ENCODE data around the gene RNF227.

DNA sequence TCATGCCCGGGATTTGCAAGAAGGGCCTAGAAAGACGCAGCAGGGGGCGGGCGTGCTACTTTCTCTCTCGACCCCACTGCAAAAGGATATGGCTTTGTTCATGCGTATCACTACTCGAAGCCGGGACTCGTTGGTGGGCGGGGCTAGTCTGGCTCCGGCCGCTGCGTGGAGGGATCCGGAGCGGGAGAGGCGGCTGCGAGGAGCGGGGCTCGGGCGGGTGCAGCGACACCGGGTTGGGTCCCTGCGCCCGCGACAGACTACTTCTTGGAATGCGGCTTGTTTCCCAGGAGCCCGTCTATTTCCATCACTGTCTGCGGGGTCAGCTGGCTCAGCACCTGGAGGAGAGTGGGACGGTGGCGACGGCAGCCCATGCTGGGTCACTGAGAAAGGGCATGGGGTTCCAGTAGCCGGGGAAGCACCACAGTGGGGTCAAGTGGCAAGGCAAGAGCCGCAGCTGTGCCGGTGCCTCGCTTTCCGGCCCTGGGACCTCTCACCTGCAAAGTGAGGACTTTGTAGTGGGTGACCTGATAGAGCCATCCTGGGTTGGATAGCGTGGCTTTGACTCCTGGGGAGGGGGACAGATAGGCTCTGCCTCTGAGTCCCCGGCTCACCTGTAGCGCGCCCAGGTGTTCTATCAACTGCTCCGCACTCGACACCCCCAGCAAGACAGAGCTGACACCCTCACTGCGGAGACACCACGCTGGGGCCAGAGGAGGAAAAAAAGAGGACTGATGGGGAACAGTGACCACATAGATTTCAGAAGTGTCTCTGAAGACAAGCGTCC lies 6.9 kb upstream of the RNF227 start:
- TF ChIP-seq EZH2 (IDR thresholded peaks at IDR 0.05; ENCODE audit: low read length, unreplicated experiment): no peak
- TF ChIP-seq, protein P1, sequence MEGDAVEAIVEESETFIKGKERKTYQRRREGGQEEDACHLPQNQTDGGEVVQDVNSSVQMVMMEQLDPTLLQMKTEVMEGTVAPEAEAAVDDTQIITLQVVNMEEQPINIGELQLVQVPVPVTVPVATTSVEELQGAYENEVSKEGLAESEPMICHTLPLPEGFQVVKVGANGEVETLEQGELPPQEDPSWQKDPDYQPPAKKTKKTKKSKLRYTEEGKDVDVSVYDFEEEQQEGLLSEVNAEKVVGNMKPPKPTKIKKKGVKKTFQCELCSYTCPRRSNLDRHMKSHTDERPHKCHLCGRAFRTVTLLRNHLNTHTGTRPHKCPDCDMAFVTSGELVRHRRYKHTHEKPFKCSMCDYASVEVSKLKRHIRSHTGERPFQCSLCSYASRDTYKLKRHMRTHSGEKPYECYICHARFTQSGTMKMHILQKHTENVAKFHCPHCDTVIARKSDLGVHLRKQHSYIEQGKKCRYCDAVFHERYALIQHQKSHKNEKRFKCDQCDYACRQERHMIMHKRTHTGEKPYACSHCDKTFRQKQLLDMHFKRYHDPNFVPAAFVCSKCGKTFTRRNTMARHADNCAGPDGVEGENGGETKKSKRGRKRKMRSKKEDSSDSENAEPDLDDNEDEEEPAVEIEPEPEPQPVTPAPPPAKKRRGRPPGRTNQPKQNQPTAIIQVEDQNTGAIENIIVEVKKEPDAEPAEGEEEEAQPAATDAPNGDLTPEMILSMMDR (conservative IDR thresholded peaks at IDR 0.05; ENCODE audit: low read depth, low read length): no peak
